ENCODE data around the gene SCD5. TPM values are rescaled to one million over a fixed set of nuclear protein-coding genes. Genes with fewer than 3 reads are reported as not detected.

Gene SCD5
- total and polyA plus RNA-seq, 2 experiments from 2014 or later: 0.79 to 1.6 TPM

MicroRNA genes within 50 kb of the gene (microRNA counts, 767-probe panel; counts per million panel counts)
- microRNA hsa-miR-575: 4,518 counts per million, percentile 14 among the panel's probes with 10 or more counts

Small RNA genes within 50 kb of the gene (microRNA-seq; reads per million reads assigned to microRNA genes)
- gene MIR575: not detected

Small RNA genes within 50 kb of the gene (small RNA-seq; reads per million reads assigned to genes)
- not detected for gene MIR575 (ENCODE audit: low replicate concordance)

Other genes starting within 250 kb of the SCD5 start
- 1.9 and 4.0 TPM in 2 replicates for gene TMEM150C, start 236.8 kb downstream of the SCD5 start, total RNA-seq (2014; rRNA removed; shearing (Covaris generic))
- gene TMEM150C, start 236.8 kb downstream of the SCD5 start, polyA plus RNA-seq (2016; fragmentation: Nextera tagmentation; extraction: Ambion mirVana): 1.5 and 1.7 TPM in 2 replicates
- 98.8 and 110 TPM in 2 replicates for gene SEC31A, start 92.4 kb upstream of the SCD5 start, total RNA-seq (2014; rRNA removed; shearing (Covaris generic))
- gene SEC31A, start 92.4 kb upstream of the SCD5 start, polyA plus RNA-seq (2016; fragmentation: Nextera tagmentation; extraction: Ambion mirVana): 88.8 and 91.0 TPM in 2 replicates
- gene THAP9, start 101.9 kb upstream of the SCD5 start, total RNA-seq (2014; rRNA removed; shearing (Covaris generic)): 22.3 and 24.5 TPM in 2 replicates
- 6.8 and 8.7 TPM in 2 replicates for gene THAP9, start 101.9 kb upstream of the SCD5 start, polyA plus RNA-seq (2016; fragmentation: Nextera tagmentation; extraction: Ambion mirVana)
- 11.2 and 15.7 TPM in 2 replicates for gene LIN54, start 212.0 kb upstream of the SCD5 start, total RNA-seq (2014; rRNA removed; shearing (Covaris generic))
- gene LIN54, start 212.0 kb upstream of the SCD5 start, polyA plus RNA-seq (2016; fragmentation: Nextera tagmentation; extraction: Ambion mirVana): 3.7 and 4.0 TPM in 2 replicates
- gene COPS4, start 236.4 kb upstream of the SCD5 start, total RNA-seq (2014; rRNA removed; shearing (Covaris generic)): 34.2 and 46.6 TPM in 2 replicates
- gene COPS4, start 236.4 kb upstream of the SCD5 start, polyA plus RNA-seq (2016; fragmentation: Nextera tagmentation; extraction: Ambion mirVana): 19.9 and 23.7 TPM in 2 replicates

Data from GM23338 (cell line).